SIG-M5 (cell line): ENCODE measurements around the gene ZFAND3.
"Not testable (repeated sequence)": the region's sequence is repeated elsewhere in the genome, so short reads cannot be mapped to it uniquely, and the experiment has no call there.

ENCODE experiments used
- DNase-seq: peaks from one replicate; lab custom pipeline; 2025; lab: John Stamatoyannopoulos, UW

The ZFAND3 gene

DNA sequence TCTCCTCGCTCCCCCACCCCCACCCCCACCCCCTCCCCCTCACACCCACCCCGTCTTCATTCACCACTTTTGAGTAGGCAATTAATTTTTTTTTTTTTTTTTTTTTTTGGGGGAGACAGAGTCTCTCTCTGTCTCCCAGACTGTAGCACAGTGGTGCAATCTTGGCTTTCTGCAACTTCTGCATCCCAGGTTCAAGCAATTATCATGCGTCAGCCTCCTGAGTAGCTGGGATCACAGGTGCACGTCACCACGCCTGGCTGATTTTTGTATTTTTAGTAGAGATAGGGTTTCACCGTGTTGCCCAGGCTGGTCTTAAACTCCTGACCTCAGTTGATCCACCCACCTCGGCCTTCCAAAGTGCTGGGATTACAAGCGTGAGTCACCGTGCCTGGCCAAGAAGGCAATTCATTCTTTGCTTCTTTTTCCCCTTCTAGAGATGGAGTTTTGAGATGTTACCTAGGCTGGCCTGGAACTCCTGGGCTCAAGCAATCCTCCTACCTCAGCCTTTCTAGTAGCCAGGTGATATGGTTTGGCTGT lies 230.4 kb downstream of the ZFAND3 start:
- DNase-seq: not testable (repeated sequence)

DNA sequence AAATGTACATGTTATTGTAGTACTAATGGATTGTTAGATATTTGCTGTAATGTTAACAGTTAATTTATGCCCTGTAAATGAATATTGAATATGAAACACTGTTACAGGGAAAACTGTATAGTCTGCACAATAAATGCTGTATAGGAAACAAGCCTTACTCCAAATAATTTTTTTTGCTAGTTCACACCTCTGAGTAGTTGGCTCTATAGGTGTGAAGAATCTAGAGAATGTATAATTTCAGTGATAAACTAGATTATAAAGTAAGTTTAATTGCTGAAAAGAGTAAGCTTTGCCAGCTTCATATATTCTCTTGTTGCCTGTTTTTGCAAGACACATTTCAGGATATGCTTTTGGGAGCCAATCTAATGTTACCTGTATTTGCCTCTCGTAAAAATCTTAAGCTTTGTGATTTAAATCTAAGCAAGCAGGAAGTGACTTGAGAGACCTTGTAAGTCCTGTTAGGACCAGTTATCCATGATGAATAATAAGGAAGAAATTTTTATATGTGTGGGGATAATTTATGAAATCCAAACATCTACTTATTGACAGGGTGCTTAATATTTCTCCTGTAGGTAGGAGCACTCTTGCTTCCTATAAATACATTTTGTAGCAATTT lies 232.4 kb downstream of the ZFAND3 start:
- no peak for DNase-seq

DNA sequence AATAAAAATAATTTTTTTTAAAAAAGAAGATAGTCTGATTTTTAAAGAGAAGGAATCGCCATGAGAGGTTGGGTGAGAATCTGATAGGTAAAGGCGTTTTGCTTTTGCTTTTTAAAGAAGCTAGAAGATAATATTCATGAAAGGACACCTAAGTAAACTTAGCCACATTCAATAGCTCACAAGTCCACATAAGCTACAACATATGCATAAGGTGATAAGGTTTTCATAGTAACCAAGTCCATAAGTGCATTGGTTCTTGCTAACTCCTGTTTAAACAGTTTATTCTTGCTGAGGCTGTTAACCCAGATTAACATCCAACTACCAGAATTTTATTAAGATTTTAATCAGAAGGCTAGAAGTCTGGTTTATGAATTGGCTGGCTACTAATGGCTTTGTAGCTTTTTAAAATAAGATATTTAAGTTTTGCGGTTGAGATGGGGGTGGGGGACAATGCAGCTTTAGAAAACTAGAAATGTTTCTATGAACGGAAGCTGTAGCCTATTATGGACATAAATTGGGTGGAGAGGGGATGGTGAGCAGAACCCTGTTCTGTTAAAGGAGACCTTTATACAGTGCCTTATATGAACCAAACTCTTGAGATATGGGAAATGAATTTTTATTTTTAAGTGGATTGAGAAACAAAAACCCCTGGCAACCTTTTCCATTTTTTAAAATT lies 235.1 kb downstream of the ZFAND3 start:
- DNase-seq: no peak

DNA sequence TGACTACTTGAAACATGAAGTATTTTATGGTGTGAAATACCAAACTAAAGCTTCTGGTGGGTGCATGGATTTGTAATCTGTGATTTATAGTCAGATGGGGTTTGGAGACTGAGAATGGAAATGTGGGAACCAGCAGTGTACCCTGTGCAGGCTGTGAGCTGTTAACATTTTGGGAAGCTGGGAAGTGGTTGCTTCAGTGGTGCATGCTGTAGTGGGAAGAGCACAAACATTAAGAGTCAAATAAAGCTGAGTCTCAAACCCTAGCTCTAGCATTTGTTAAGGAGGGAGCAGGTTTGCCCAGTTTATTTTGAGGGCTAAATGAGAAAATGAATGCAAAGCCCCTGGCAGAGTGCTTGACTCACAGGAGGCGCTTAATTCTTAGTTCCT lies 235.7 kb downstream of the ZFAND3 start:
- DNase-seq: no peak

DNA sequence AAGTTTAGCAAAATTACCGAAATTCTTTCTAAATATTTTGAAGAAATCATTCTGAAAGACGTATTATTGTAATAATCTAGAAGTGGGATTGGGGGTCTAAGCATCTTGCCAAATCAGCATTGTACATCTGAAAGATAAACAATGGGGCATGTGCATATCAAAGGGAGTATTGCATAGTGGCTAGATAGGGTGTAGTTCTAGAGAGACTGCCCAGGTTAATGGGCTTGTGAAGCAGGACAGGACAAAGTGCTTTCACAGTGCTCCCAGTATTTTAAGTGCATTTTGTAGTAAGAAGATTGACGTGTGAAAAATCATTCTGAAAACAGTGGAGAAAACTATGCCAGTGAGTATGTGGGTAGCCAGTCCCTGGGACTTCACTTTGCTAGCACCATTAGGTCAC lies 236.8 kb downstream of the ZFAND3 start:
- no peak for DNase-seq

DNA sequence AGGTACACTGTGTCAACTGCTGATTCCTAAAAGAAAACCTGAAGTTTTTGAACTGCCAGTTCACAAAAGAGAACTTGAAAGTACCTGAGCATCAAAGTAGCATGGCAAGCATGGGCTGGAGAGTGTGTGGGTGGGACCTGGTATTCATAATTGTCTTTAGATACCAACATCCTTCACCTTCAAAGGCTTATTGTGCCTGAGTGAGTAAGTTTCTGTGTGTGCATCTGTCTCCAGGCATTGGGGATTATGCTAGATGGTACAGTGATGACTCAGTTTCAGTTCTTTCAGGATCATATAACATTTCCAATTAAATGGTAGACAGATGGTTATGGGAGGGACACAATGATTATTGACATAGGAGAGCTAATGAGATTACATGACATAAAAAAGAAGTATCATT lies 238.5 kb downstream of the ZFAND3 start:
- DNase-seq: no peak

DNA sequence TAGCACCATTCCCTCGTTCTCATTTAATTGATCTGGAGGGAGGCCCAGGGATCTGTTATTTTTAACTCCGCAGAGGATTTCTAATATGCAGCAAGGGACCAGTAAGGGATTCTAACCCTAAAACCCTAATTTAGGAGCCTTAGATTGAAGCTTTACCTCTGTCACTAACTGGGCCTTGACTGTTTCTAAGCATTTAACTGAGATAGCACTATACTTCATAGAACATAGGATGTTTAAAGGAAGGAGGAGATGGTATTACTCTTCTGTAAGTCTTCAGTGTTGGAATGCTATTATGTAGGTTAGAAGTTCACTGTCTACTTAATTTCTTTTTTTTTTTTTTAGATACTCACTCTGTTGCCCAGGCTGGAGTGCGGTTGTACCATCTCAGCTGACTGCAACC lies 242.5 kb downstream of the ZFAND3 start:
- no peak for DNase-seq

DNA sequence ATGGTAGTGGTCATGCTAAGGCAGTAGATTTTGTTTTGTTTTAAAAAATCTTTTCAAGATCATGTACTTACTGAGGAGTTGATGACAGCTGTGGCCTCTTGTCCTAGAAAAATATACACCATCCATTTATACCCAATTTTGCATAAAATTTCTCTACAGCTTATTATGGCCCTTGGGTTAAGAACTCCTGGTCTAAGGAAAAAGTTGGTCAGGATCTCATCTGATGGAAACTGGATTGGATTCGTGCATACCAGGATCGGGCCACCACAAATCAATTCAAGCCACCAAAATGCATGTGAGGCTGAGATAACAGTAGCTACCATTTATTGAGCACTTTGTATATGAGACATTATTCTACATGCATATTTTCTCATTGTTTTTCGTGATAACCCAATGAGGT lies 244.4 kb downstream of the ZFAND3 start:
- no peak for DNase-seq

DNA sequence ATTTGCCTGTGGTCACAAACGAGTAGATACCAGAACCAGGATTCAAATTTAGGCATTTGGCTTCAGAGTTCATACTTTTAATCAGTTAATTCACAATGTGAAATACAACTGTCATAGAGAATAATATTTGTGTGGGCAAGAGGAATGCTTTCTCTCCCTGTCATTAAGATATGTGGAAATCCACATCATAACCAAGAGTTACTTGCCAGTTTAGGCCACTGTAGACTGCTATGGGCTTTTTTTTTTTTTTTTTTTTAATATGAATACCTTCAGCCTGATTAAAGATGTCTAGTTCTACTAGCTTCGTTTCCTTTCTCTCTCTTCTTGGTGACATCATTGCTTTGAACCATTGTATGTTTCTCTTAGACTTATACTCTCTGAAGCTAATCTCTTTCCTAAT lies 244.9 kb downstream of the ZFAND3 start:
- no peak for DNase-seq

DNA sequence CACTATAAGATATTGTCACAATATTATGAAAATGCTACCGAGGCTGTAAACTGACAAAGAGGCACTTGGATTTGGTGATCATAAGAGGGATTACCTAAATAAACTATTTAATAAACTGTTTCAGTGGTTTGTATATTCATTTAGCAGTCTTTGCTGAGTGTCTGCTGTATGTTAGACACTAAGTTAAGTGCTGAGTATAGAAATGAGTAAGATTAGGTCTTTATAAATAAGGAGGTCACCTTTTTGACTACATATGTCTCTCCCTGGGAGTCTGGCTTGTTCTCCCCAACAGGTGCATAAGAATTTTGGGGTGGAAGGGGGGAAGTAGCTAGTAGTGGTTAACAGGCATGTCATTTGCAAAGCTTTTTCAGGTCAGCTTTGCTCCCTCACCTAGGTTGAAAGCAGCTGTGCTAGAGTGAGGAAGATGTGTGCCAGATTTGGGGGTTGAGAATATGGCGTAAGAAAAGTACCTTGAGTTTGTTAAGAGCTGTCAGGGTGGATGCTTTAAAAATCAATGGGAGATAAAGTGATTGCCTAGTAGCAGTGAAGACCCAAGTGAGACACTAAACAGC lies 246.3 kb downstream of the ZFAND3 start:
- DNase-seq: no peak

DNA sequence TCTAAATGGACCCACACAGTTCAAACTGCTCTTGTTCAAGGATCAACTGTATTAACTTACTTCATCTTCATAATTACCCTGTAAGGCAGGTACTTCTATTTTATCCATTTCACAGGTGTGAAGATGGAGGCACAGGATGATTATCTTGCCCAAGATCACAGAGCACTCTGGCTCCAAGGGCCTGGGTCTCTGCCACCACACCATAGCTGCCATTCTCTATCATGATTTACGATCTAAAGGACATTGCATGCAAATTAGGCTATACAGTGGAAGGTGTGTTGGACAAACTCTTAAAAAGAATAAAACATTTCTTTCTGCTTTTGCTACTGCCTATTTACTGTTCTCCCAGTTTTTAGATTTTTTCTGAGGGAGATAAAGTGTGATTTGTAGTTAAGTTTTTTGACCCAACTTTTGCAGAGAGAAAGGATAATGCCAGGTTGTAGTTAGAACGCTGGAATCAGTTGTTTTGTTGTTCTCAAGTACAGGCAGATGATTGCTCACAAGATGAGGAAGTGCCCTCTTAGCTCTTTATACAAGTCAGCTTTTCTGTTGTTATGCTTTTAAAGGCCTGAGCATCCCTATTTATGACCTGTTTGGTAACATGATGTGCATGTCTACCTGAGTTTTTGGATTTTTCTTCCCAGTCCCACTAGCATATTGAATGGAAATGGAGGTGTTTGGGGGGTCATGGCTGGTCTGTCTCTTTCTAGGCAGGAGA lies 247.9 kb downstream of the ZFAND3 start:
- no peak for DNase-seq

DNA sequence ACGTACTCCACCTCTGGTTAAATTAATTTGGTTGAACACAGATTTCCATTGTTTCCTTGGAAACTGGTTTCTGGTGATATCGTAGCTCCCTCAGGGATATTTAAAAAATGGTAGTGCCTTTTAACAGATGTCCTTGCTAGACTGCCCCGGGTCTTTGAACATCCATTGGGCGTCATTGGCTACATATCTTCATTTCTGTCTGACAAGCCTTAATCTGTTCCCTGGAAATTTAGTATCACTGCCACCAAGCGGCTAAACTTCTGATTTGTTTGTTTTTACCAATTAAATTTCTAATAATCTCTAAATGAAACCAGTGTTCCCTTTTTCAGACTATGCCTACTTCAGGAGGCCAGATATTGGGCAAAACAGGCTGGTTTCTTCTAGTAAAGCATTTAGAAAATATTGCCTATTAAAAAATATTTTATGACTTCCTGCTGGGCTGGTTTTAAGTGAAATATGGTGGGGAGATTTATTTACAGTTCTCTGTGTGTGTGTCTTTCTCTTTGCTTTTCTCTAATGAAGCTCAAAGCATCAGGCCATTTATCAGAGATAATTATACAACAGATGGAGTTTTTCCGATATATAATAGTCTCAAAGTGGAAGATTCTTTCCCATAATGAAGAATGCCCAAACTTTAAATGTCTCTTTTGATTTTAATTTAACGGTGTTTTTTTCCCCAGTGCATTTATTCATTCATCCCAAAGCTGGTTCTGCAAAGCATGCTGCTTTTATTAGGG lies 249.5 kb downstream of the ZFAND3 start:
- no peak for DNase-seq

DNA sequence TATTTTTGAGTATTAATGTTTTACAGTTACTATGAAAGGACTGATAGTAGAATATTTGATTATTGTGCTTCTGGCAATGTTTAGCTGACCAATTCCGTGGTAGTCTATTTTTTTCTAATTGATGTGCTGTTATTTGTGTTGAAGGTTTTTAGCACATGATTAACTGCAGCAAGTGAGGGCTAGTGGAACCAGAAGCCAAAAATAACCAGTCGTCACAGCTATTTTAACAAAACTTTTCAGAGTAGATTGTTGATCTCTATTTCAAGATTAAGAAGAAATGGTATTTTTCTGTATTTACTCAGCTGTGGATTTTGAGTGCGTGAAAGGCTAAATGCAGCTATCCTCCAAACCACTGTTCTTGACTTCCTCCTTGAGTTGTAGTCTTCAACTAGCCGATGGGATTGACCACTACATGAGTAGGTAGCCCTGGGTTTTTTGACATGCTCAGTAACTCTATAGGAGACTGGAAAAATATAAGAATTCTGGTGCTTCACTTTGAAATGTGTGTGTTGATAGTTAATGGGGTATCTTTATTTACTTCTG lies 258.0 kb downstream of the ZFAND3 start:
- DNase-seq: no peak

DNA sequence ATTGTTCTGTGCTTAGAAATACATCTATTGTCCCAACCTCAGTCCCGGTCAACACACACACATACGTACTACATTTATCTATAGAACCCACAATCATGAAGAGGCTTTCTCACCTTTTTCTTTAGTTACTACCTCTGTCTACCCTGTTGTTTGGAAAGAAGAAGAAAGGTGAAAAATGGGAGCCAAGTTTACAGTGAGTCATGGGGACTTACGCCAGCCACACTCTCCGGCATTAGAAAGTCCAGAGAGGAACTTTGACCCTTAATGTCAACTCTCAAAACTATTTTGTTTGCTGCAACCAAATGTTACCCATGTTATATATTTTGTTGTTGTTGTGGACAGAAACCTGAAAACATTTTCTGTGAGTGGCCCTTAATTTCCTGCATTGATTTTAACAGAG lies 259.1 kb downstream of the ZFAND3 start:
- DNase-seq: no peak

DNA sequence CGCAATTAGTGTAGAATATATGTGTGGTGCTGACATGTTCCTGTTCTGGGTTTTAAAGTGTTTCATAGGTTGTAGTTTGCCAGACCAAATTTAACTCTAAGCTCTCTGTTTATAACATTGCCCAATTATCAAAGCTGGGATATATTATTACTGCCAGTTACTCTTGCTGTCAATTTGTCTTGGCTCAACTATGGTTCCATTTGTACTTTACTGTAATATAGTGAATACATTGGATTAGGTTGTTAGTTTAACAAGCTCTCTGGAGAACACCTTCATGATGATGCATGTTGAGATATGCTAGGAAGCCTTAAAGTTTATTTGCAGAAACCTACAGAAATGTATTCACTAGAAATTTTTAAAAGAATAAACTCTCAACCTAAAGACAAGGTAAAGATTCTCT lies 259.6 kb downstream of the ZFAND3 start:
- DNase-seq: no peak

DNA sequence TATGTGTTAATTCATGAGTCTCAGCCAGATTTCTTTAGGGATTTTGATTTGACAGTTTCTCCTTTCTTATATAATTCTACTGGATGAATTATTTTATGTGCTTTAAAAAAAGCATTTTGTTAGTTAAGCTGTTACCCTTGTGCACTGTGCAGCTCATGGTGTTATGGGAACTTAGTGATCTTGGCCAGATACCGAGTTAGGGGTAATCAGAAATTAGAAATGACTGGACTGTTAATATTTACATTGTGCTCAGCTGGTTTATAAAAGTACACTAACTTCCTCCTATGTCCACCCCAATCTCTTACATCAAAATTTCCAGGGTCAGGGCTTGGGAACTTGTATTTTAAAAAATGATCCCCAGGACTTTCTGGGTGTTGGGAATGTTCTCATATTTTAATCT lies 260.0 kb downstream of the ZFAND3 start:
- DNase-seq: no peak

DNA sequence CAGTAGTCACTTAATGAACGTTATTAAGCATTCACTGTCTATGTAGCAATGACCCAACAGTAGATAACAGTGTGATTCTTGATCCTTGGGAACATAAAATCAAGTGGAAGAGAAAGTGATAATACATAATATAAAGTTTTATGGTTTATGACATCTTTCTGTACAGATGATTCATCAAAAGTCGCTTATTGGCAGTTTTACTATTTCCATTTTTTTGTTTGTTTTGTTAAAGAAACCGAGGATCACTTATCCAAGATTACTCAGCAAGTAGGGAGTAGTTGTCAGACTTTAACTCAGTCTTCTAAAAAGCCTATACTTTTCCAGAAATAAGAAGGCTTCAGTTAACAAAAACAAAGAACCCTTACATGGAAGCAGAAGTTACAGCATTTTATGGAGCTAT lies 260.8 kb downstream of the ZFAND3 start:
- no peak for DNase-seq

DNA sequence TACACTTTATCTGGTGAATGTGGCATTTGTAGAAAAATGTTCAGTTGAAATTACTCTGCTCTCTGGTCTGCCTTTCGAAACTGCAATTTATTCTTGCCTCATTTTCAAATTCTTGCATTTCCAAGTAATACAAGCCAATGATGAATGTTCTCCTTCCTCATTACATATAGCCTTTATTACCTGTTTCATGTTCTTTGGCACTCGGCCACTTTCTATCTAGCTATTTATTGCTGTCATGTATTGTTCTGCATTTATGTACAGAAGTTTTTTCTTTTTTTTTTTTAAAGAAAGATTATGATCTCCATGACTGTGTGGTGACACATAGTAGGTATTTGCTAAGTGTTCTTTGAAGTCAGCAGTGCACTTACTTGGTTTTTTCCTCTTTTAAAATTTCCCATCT lies 261.4 kb downstream of the ZFAND3 start:
- no peak for DNase-seq

DNA sequence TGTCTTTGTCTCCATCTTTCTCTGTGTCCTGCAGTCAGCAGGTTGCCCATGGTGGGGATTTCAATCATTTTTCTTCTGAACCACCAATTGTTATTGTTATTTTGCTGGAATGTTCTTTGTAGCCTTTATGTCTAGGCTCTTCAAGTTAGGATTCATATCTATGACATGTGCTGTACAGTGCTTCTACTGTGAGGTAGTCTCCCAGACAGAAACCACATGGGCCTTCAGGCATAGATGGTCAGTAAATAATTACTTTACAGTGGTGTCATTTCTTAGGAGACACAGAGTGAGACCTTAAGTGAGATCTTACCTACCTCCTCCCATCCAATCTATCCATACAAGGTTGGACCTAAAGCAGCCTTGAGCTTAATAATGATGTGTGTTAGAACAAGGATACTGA lies 265.5 kb downstream of the ZFAND3 start:
- DNase-seq: no peak

DNA sequence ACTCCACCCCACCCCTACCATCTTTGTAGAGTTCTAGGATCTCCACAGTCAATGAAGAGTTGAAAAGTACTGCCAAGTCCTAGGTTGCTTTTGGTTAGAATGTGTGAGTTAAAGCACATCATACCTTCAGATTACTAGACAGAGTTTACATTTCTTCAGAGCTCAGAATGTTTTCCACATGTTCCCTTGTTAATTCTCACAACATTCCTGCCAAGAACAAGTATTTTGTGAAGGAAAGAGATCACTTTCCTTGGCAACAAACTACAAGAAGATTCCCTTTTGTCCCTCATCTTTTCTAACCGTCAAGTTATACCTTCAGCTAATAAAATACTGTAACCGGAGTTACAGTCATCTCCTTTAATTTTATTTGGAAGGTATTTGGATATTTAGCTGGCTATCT lies 266.8 kb downstream of the ZFAND3 start:
- DNase-seq: no peak

DNA sequence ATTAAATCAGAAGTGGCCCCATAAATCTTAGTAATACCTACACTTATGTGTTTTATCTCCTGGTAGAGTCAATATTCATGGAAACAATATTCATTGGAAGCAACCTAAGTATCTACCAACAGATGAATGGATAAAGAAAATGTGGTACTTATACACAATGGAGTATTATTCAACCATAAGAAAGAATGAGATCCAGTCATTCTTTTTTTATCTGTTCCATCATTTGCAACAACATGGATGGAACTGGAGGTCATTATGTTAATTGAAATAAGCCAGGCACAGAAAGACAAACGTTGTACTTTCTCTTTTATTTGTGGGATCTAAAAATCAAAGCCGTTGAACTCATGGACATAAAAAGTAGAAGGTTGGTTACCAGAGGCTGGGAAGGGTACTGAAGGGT lies 268.5 kb downstream of the ZFAND3 start:
- no peak for DNase-seq

DNA sequence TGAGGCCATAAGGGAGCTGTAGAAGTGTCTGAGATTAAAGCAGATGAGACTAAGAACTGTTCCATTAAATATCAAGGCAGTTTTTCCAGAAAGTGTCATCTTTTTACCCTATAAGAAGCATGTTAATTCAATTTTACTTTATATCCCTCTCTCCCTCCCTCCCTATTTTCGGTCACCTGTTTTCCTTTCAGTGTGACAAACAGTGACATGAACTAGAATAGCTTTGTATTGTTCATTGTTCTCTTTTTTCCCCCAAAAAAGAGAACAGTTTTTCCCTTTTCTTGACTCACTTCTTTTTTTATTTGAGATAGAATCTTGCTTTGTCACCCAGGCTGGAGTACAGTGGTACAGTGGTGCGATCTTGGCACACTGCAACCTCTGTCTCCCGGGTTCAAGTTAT lies 269.3 kb downstream of the ZFAND3 start:
- no peak for DNase-seq
